SK-N-MC (cell line): ENCODE data around the gene ITGA7.

Source experiments
- EZH2 ChIP-seq: fragments of 200-600 bp; sonication (generic); IDR thresholded peaks from one replicate; pipeline ENCODE4 v1.6.1; 2017; ENCODE audit warnings: antibody characterized with exemption
- FOXP2 ChIP-seq: optimal IDR thresholded peaks from 2 replicates; pipeline ENCODE3; 2011; ENCODE audit warnings: mild to moderate bottlenecking, moderate library complexity; ENCODE audit not compliant: insufficient read depth; ENCODE audit errors: extremely low read length, control extremely low read depth
- POLR2AphosphoS5 ChIP-seq: IDR thresholded peaks from 2 replicates; pipeline ENCODE4 v1.6.1; 2012; ENCODE audit warnings: mild to moderate bottlenecking, low read depth, low read length, borderline replicate concordance

GRCh38 chr12:55729819-55730818 lies 22.4 kb upstream of the ITGA7 start:
- no peak; the same call in 1 of the 2 replicates for TF ChIP-seq POLR2AphosphoS5
- TF ChIP-seq FOXP2, result no peak
- no peak for TF ChIP-seq EZH2
